Ascending aorta (tissue), 2 donors: ENCODE data around the gene BCOR. TPM values are rescaled to one million over a fixed set of nuclear protein-coding genes. Genes with fewer than 3 reads are reported as not detected.

ENCODE experiments used
- DNase-seq, 2 donors: peaks; one replicate each; pipeline ENCODE4 v3.0.0-alpha.2; 2019; ENCODE audit warnings: low spot score in 2 of 2
- H3K27ac ChIP-seq, 2 donors: fragments of 200-600 bp; sonication (generic); one replicate each; pipeline ENCODE4 v1.5.1; 2016 to 2017; ENCODE audit warnings: mild to moderate bottlenecking in 1 of 2
- H3K27me3 ChIP-seq: fragments of 200-600 bp; sonication (generic); one replicate; pipeline ENCODE4 v1.5.1; 2017
- H3K36me3 ChIP-seq, 2 donors: fragments of 200-600 bp; sonication (generic); one replicate each; pipeline ENCODE4 v1.5.1; 2016
- H3K4me1 ChIP-seq, 2 donors: fragments of 200-600 bp; sonication (generic); one replicate each; pipeline ENCODE4 v1.5.1; 2016 to 2017; ENCODE audit warnings: mild to moderate bottlenecking in 1 of 2
- H3K4me3 ChIP-seq, 2 donors: fragments of 200-600 bp; sonication (generic); one replicate each; pipeline ENCODE4 v1.5.1; 2016 to 2017; ENCODE audit warnings: mild to moderate bottlenecking in 1 of 2
- H3K9me3 ChIP-seq, 2 donors: fragments of 200-600 bp; sonication (generic); one replicate each; pipeline ENCODE4 v1.5.1; 2016
- CTCF ChIP-seq, 3 experiments: fragments of 200-600 bp in 2 of 3; fragments of 450-650 bp in 1 of 3; sonication (generic) in 2 of 3; IDR thresholded peaks; one replicate each; pipeline ENCODE4 v1.5.1; 2016 to 2019; ENCODE audit warnings: antibody characterized with exemption in 3 of 3, mild to moderate bottlenecking in 1 of 3, moderate library complexity in 1 of 3
- intact Hi-C: fragments of 100-400 bp; cut with DNase I; formaldehyde crosslinking; loops from one replicate; pipeline ENCODE4 v1.15.1; 2023
- total RNA-seq: library from RNA; depleted of rRNA; stranded (reverse); fragments of >200 nt; gene quantifications from one replicate; pipeline ENCODE4 v1.1.0, GENCODE V29; 2016

Gene BCOR
- total RNA-seq, 1 donor from 2014 or later: 26.7 TPM

- no peaks in the 10 kb centered on the region for H3K27me3 ChIP-seq
- TF ChIP-seq CTCF (IDR thresholded peaks at IDR 0.05): no peak
- no peaks in the 10 kb centered on the region for H3K9me3 ChIP-seq
- H3K4me3 ChIP-seq: no peak overlapping the region
- no peak overlapping the region for H3K27ac ChIP-seq
- no peak for DNase-seq
- H3K4me1 ChIP-seq: no peaks in the 10 kb centered on the region
- H3K36me3 ChIP-seq: peaks cover 10 to 31% of the 10 kb centered on the region in 2 donors
- intact Hi-C loops: no loop called here
These were observed 23.4 kb downstream of the BCOR start for GRCh38 chrX:40074080-40074958.

GRCh38 chrX:40073439-40074054 lies 24.2 kb downstream of the BCOR start:
- H3K36me3 ChIP-seq: peaks cover 14 to 37% of the 10 kb centered on the region in 2 donors
- no peak overlapping the region for H3K4me3 ChIP-seq
- intact Hi-C loops: no loop called here

GRCh38 chrX:40072246-40072645 lies 25.5 kb downstream of the BCOR start:
- no peak overlapping the region for H3K4me3 ChIP-seq
- TF ChIP-seq CTCF (IDR thresholded peaks at IDR 0.05): no peak
- no peak for DNase-seq
- H3K27me3 ChIP-seq: no peaks in the 10 kb centered on the region
- intact Hi-C loops: no loop called here
- no peak overlapping the region for H3K27ac ChIP-seq
- peaks cover 17 to 37% of the 10 kb centered on the region in 2 donors for H3K36me3 ChIP-seq
- H3K4me1 ChIP-seq: no peaks in the 10 kb centered on the region
- H3K9me3 ChIP-seq: no peaks in the 10 kb centered on the region

More at GRCh38 chrX:40073439-40074054, 24.2 kb downstream of the BCOR start:
- no peak overlapping the region for H3K27ac ChIP-seq
- no peaks in the 10 kb centered on the region for H3K4me1 ChIP-seq
- DNase-seq: no peak
- H3K27me3 ChIP-seq: no peaks in the 10 kb centered on the region
- H3K9me3 ChIP-seq: no peaks in the 10 kb centered on the region
- TF ChIP-seq CTCF (IDR thresholded peaks at IDR 0.05): no peak

- no peak for TF ChIP-seq CTCF (IDR thresholded peaks at IDR 0.05)
- H3K9me3 ChIP-seq: no peaks in the 10 kb centered on the region
- H3K27me3 ChIP-seq: no peaks in the 10 kb centered on the region
- intact Hi-C loops: no loop called here
- no peak overlapping the region for H3K4me3 ChIP-seq
- H3K27ac ChIP-seq: no peak overlapping the region
- no peak for DNase-seq
- H3K36me3 ChIP-seq: peaks cover 13 to 46% of the 10 kb centered on the region in 2 donors
- H3K4me1 ChIP-seq: no peaks in the 10 kb centered on the region
These were observed 29.7 kb downstream of the BCOR start for GRCh38 chrX:40068048-40068447.

GRCh38 chrX:40066700-40067099 lies 31.1 kb downstream of the BCOR start:
- Histone ChIP-seq H3K4me1 (no peaks in the 10 kb centered on the region), H3K27ac (no peak overlapping the region), H3K9me3 (no peaks in the 10 kb centered on the region), H3K27me3 (no peaks in the 10 kb centered on the region), H3K36me3 (peaks cover 19 to 55% of the 10 kb centered on the region in 2 donors), H3K4me3 (no peak overlapping the region)
- no peak for TF ChIP-seq CTCF (IDR thresholded peaks at IDR 0.05)
- DNase-seq: no peak
- intact Hi-C loops: no loop called here
